GM19351 (cell line): ENCODE measurements around the gene OR7D4.
"Not testable (repeated sequence)": the region's sequence is repeated elsewhere in the genome, so short reads cannot be mapped to it uniquely, and the experiment has no call there.

Source experiments
- ATAC-seq: cut with Tn5 transposase; IDR thresholded peaks from one replicate; pipeline ENCODE4 v1.9.1; 2021; ENCODE audit warnings: mild to moderate bottlenecking, moderate library complexity; ENCODE audit not compliant: unreplicated experiment

OR7D4 gene

DNA sequence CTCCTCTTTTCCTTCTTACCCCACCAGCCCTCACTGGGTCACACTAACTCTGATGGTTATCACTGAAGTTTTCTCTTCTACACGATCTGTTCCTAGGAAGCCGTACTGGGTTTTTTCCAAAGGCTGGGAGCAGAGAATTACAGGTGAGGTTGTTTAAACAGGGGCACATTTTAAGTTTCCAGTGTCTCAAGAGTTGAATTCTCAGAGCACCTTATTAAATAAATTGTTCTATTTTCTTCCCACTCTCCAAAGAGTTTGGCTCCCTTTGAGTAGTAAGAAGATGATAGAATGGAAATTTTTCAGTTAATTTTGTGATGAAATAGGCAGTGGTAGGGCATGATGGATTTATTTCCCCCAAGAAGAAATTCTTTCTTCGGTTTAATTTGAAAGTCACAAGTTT is at the start of gene OR7D4:
Gene OR7D4 (minus strand): TSS at position 101 of the 400 bp plus-strand sequence. CDS start 4,752 bp downstream, outside the sequence.
- ATAC-seq, result no peak

DNA sequence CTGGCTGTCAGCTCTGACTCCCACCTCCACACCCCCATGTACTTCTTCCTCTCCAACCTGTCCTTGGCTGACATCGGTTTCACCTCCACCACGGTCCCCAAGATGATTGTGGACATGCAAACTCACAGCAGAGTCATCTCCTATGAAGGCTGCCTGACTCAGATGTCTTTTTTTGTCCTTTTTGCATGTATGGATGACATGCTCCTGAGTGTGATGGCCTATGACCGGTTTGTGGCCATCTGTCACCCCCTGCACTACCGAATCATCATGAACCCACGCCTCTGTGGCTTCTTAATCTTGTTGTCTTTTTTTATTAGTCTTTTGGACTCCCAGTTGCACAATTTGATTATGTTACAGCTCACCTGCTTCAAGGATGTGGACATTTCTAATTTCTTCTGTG is 31.8 kb upstream of the OR7D4 start:
- no peak for ATAC-seq

DNA sequence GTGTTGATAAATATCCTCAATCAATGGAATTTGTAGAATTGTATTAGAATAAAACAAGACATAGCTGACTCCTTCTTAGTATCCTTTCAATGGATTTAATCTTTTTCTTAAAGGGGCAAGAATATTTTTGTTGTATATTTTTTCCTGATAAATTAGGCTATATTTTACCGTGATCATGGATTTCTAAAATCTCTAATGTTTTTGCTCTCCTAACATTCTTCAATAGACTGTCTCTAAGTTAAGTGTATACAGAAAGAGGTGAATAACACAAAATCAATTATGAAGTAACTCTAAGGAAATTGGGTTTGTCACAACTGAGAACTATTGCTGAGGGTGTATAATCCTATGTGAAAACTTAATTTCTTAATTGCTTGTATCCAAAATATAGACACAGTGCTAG is 31.2 kb upstream of the OR7D4 start, which contains the start of gene OR7E24:
Gene OR7E24 (plus strand): TSS at position 301 of the 400 bp plus-strand sequence. CDS start 114 bp downstream, outside the sequence.
- no peak for ATAC-seq

DNA sequence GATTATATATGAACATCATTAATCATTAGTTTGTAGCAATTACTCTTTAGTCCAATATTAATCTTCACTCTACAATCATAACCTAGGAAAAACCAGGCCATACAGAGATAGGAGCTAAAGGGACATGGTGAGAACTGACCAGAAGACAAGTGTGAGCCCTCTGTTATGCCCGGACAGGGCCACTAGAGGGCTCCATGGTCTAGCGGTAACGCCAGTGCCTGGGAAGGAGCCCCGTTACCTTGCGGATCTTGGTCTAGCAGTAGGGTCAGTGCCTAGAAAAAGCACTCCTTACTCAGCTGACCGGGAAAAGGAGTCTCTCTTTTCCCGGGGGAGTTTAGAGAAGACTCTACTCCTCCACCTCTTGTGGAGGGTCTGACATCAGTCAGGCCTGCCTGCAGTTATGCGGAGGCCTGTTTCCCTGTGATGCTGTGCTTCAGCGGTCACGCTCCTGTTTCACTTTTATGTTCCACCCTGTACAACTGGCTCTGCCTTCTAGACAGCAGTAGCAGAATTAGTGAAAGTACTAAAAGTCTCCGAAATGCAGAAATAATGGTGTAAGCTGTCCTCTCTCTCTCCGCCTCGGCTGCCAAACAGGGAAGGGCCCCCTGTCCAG is 13.8 kb downstream of the OR7D4 start:
- no peak for ATAC-seq

GRCh38 chr19:9198044-9198443 is 21.3 kb downstream of the OR7D4 start:
- ATAC-seq, result not testable (repeated sequence)

DNA sequence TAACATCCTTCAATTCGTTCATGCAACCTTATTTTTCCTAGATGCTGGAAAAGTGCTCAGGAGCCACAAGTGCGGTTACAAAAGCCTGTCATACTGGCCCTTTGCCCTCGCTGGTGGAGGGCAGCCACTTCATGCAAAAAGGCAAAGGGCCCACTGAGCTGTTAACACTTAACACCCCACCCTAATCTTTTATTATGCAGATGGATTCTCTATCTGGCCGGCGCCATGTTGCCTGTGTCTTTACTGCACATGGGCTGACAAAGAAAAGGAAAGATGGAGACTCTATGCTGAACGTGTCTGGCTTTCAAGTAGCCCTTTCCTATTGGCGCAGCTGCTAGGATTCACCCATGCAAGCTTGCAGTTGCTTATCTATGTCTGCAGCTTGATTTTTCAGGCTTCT is 29.9 kb downstream of the OR7D4 start:
- ATAC-seq, result no peak

DNA sequence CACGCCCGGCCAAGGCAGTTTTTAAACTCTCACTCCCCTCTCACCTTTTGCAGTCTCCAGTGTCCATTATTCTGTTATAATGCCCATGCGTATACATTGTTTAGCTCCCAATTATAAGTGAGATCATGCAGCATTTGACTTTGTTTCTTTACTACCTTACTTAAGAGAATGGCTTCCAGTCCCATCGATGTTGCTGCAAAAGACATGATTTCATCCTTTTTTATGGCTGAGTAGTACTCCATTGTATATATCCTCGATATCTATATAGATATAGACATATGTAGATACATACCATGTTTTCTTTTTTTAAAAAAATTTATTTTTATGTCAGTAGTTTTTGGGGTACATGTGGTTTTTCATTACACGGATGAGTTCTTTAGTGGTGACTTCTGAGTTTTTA is 32.2 kb downstream of the OR7D4 start:
- no peak for ATAC-seq

DNA sequence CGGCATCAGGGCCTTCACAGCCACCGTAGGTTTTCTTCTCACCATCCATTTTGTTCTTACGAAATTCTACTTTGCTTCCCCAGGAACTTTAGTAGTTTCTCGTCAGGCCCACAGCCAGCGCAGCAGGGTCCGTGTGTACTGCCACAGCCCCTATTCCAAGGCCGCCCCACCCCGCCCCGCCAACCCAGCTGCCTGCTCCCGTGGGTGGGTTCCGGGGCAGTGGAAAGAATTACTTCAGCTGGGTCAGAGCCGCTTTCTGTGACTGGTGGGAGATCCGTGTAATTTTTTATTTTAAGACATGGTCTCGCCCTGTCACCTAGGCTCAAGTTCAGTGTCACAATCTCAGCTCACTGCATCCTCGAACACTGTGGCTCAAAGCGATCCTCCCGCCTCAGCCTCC is 36.4 kb downstream of the OR7D4 start:
- ATAC-seq, result no peak

DNA sequence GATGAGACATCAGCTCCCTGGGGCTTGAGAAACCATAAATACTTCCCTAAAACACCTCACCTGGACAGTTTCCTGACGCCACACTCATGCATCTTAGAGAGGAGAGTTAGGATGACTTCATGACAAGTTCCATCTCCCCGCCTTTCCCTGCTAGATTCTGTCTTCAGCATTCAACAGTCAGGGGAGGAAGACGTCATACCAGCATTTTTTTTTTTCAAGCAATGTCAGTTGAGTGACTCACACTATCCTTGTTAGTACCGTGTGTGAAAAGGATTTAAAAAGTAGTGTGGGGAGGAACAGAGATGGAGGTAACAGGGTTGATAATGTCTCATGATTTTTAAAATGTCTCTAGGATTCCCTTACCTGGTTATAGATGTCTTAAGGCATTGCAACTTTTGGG is 40.5 kb downstream of the OR7D4 start, which contains the start of gene OR7D2:
Gene OR7D2 (plus strand): TSS at position 79 of the 400 bp plus-strand sequence. CDS start 6,803 bp downstream, outside the sequence.
- ATAC-seq, result no peak

- ATAC-seq, result no peak
Observed at GRCh38 chr19:9175326-9175725, 44.1 kb downstream of the OR7D4 start.

- ATAC-seq, result no peak
Observed at GRCh38 chr19:9171393-9171991, 47.9 kb downstream of the OR7D4 start.

DNA sequence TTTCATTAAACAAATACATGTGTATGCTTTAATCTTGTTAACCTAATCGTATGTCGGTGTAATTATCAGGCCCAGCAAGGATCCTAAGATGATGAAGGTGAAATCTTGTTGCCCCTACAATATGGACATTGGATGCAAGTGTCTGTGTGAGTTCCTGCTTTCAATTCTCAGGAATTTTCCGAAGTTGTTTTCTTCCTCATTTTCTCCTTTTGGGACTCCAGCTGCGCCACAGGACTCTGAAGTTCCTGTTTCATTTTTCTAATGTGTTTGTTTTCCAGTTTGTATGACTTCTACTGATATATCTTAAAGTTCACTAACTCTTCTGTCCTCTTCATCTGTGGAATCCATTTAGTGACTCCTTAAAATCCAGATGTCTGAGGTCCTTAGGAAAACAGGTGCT is 52.5 kb downstream of the OR7D4 start:
- no peak for ATAC-seq

- ATAC-seq, result no peak
Observed at GRCh38 chr19:9165261-9165660, 54.1 kb downstream of the OR7D4 start.

DNA sequence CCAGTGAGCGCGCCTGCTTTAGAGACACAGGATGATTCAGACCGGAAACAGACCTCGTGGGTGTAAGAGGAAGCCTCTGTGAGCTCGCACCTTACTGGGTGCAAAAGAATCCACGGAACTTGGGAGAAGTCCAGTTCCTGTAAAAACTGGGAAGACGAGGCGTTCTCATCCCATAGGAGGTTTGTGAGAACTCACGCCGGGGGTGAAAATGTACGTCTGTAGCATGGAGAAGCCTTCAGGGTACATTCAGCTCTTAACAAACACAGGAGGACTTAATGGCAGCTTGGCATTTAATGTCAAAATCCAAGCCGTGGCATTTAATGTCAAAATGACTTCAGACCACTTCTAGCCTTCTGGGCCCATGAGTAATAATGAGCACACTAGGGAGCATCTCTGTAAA is 58.0 kb downstream of the OR7D4 start:
- no peak for ATAC-seq
